Articular chondrocyte of knee joint (primary cell): ENCODE measurements around the gene SVOPL. TPM values are rescaled to one million over a fixed set of nuclear protein-coding genes. Genes with fewer than 3 reads are reported as not detected.

Experiments used
- small RNA-seq: library from RNA; depleted of rRNA; stranded (forward); fragments of <200 nt; gene quantifications from one replicate; pipeline ENCODE3, GENCODE V24; 2012
- total RNA-seq: library from RNA; depleted of rRNA; stranded (reverse); fragments of >200 nt; gene quantifications from 2 replicates; pipeline ENCODE4 v1.2.3, GENCODE V29; 2012

SVOPL gene
- total RNA-seq, result not detected in 2 replicates

DNA sequence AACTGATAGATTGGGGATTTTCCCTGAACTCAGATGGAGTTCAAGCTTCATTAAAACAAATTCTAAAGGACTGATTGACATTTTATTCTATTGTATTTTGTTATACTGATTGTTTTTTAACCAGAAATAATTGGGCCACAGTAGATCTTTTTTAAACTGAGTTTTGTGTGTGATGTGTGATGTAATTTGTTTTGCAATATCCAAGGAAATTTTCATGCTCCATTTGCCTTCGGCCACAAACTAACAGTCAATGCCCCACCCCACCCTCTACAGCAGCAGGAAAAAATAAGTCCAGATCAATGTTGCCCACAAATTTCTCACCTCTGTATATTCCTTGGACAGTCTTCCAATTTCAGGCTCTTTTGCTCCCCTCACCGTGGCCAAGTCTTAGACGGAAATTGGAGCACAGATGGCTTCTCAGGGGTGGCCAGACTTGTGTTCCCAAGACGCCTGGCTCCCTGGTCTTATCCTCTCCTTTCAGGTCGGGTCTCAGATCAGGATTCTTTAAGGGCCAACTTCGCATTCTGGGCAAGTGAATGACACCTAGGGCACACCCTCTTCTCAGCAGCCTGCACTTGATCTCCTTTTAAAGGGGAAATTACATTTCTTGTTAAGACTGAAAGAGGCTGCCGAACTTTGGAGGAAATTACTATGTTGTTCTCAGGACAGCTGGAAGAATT, at the start of gene SVOPL:
TSS of gene SVOPL (minus strand) at position 506 of the 680 bp plus-strand sequence. CDS start 22,317 bp downstream, outside the sequence.

Small RNAs within 50 kb of the gene (small RNA-seq; reads per million reads assigned to genes)
- gene RF00561, result not detected

Other genes with a start within 250 kb of the SVOPL start
- gene TRIM24, start 241.1 kb downstream of the SVOPL start, total RNA-seq, result 9.5 and 10.7 TPM in 2 replicates
- not detected in 2 replicates for gene TMEM213, start 96.6 kb upstream of the SVOPL start, total RNA-seq
- gene ATP6V0A4, start 96.8 kb upstream of the SVOPL start, total RNA-seq, result 0.22 TPM in 1 of 2 replicates, not detected in the other